Osteocyte (in vitro differentiated cells): Measurements from ENCODE around the gene GPX3. TPM values are rescaled to one million over a fixed set of nuclear protein-coding genes. Genes with fewer than 3 reads are reported as not detected.

Experiments used
- DNase-seq: peaks from one replicate; pipeline ENCODE4 v3.0.0; 2021; ENCODE audit warnings: mixed read lengths; ENCODE audit not compliant: unreplicated experiment; ENCODE audit errors: extremely low spot score
- H3K27ac Mint-ChIP-seq: one replicate; pipeline ENCODE4 v1.8.0; 2021; ENCODE audit warnings: mild to moderate bottlenecking, mixed read lengths; ENCODE audit not compliant: unreplicated experiment
- H3K27me3 Mint-ChIP-seq: one replicate; pipeline ENCODE4 v1.8.0; 2021; ENCODE audit warnings: mixed read lengths; ENCODE audit not compliant: unreplicated experiment
- H3K36me3 Mint-ChIP-seq: one replicate; pipeline ENCODE4 v1.8.0; 2021; ENCODE audit warnings: mixed read lengths; ENCODE audit not compliant: unreplicated experiment
- H3K4me1 Mint-ChIP-seq: one replicate; pipeline ENCODE4 v1.8.0; 2021; ENCODE audit warnings: mixed read lengths; ENCODE audit not compliant: unreplicated experiment
- H3K4me3 Mint-ChIP-seq: one replicate; pipeline ENCODE4 v1.8.0; 2021; ENCODE audit warnings: mild to moderate bottlenecking, moderate library complexity, mixed read lengths; ENCODE audit not compliant: unreplicated experiment
- H3K9me3 Mint-ChIP-seq: one replicate; pipeline ENCODE4 v1.8.0; 2021; ENCODE audit warnings: mixed read lengths; ENCODE audit not compliant: unreplicated experiment
- total RNA-seq: library from RNA; stranded (reverse); gene quantifications from 2 replicates; pipeline ENCODE4 v1.2.1, GENCODE V29; 2021
- TF ChIP-seq, protein P1 (sequence below): fragments of 200-600 bp; sonication (generic); IDR thresholded peaks from 2 replicates; pipeline ENCODE4 v1.5.0; 2021; ENCODE audit warnings: antibody characterized with exemption, mild to moderate bottlenecking, moderate library complexity

GPX3 gene
- total RNA-seq, 1 donor from 2014 or later, result 1.1 TPM

DNA sequence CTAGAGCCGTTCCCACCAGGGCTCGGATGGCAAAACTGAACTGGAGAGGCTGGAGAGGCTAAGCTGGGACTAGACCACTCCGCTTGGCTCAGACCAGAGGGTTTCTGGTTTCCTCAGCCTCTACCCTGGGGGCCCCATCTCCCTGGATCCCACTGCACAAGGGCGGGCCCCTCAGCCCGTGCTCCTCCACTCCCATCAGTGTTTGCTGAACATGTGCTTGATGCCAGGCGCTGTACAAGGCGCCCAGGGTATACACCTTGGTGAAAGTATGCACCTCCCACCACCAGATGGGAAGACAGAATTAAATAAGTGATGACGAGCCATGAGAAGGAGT, 18.0 kb downstream of the GPX3 start:
- peak overlapping the region; percentile 65 for H3K27ac Mint-ChIP-seq
- no peak for DNase-seq
- TF ChIP-seq, protein P1, sequence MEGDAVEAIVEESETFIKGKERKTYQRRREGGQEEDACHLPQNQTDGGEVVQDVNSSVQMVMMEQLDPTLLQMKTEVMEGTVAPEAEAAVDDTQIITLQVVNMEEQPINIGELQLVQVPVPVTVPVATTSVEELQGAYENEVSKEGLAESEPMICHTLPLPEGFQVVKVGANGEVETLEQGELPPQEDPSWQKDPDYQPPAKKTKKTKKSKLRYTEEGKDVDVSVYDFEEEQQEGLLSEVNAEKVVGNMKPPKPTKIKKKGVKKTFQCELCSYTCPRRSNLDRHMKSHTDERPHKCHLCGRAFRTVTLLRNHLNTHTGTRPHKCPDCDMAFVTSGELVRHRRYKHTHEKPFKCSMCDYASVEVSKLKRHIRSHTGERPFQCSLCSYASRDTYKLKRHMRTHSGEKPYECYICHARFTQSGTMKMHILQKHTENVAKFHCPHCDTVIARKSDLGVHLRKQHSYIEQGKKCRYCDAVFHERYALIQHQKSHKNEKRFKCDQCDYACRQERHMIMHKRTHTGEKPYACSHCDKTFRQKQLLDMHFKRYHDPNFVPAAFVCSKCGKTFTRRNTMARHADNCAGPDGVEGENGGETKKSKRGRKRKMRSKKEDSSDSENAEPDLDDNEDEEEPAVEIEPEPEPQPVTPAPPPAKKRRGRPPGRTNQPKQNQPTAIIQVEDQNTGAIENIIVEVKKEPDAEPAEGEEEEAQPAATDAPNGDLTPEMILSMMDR, result no peak
- H3K4me1 Mint-ChIP-seq, result peaks cover 16% of the 10 kb centered on the region
- H3K27me3 Mint-ChIP-seq, result no peaks in the 10 kb centered on the region
- H3K36me3 Mint-ChIP-seq, result peaks cover 57% of the 10 kb centered on the region
- H3K4me3 Mint-ChIP-seq, result peak overlapping the region; percentile 50
- H3K9me3 Mint-ChIP-seq, result no peaks in the 10 kb centered on the region

GRCh38 chr5:151038801-151039238, 18.4 kb downstream of the GPX3 start:
- H3K9me3 Mint-ChIP-seq, result no peaks in the 10 kb centered on the region
- H3K36me3 Mint-ChIP-seq, result peaks cover 56% of the 10 kb centered on the region
- H3K4me3 Mint-ChIP-seq, result peak overlapping the region; percentile 50
- H3K27me3 Mint-ChIP-seq, result no peaks in the 10 kb centered on the region
- peaks cover 16% of the 10 kb centered on the region for H3K4me1 Mint-ChIP-seq
- DNase-seq, result no peak
- H3K27ac Mint-ChIP-seq, result peak overlapping the region; percentile 65
- TF ChIP-seq, protein P1, result no peak

DNA sequence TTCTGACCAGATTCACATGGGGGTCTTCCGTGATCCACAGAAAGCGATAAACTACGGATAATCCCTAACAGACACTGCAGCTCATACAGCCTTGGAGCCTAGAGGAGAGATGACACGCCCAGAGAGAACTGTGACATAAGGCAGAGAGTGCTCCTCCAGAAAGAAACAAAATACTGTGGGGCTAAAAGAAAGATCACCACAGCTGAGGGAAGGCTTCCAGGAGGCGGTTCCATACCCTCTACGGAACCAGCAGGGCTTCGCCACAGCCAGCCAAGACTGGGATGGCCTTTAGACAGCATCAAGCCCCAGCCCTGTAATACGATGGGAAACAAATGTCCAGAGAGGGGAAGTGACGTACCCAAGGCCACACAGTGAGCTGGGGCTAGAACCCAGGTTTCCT, 19.3 kb downstream of the GPX3 start:
- Mint-ChIP-seq H3K4me1 (peaks cover 16% of the 10 kb centered on the region), H3K27ac (no peak overlapping the region), H3K4me3 (no peak overlapping the region), H3K36me3 (peaks cover 52% of the 10 kb centered on the region), H3K9me3 (no peaks in the 10 kb centered on the region), H3K27me3 (no peaks in the 10 kb centered on the region)
- TF ChIP-seq, protein P1, result no peak
- no peak for DNase-seq

DNA sequence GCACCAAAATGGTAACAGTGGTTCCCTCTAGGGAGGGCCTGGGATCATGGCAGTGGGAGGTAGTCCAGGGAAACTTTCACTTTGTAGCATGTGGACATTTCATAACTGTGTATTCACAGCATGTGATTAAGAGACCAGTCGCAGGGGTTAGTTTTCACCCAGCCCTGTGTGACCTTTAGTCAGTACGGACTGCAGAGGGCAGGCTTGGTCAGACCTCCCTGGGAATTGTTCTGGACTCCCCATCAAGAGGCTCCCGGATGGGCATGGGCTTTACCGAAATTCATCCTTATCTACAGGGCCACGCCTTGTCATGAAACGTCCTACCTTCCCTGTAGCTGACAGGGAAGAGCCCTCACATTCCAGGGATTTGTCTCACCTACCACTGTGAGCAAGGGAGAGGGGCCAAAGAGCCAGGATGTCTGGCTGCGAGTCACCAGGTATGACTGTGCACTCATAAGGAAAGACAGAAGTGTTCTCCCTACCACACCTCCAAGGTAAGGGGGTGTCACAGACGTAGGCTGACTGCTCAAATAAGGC, 19.9 kb downstream of the GPX3 start:
- TF ChIP-seq, protein P1, result no peak
- Mint-ChIP-seq H3K36me3 (peaks cover 47% of the 10 kb centered on the region), H3K27ac (no peak overlapping the region), H3K27me3 (no peaks in the 10 kb centered on the region), H3K4me1 (peaks cover 16% of the 10 kb centered on the region), H3K4me3 (no peak overlapping the region), H3K9me3 (no peaks in the 10 kb centered on the region)
- DNase-seq, result no peak

DNA sequence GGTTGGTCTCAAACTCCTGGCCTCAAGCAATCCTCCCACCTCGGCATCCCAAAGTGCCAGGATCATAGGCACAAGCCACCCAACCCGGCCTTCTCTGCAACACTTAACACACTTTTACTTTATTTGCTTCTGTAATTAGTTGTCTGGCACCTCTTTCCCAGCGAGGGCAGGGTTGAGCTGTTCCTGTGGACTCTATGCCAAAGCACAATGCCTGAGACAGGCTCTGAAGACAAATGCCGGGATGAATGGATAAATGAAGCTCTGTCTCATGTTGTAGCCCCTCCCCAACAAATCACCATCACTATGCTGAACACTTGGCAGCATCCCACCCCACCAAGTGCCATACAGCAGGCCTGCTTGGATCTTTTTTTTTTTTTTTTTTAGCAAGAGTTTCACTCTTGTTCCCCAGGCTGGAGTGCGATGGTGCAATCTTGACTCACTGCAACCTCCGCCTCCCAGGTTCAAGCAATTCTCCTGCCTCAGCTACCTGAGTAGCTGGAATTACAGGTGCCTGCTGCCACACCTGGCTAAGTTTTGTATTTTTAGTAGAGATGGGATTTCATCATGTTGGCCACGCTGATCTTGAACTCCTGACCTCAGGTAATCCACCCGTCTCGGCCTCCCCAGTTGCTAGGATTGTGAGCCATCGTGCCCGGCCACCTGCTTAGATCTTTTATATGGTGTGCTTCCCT, 21.3 kb downstream of the GPX3 start:
- Mint-ChIP-seq H3K4me1 (peaks cover 16% of the 10 kb centered on the region), H3K4me3 (no peak overlapping the region), H3K36me3 (peaks cover 42% of the 10 kb centered on the region), H3K27ac (no peak overlapping the region), H3K27me3 (no peaks in the 10 kb centered on the region), H3K9me3 (no peaks in the 10 kb centered on the region)
- TF ChIP-seq, protein P1, result no peak
- DNase-seq, result no peak
